Midbrain (tissue), 1 donor: Measurements from ENCODE around the gene ZFP62.
A peak's percentile ranks its signal among the peaks of the same experiment; 100 is the strongest.
"Not testable (repeated sequence)": the region's sequence is repeated elsewhere in the genome, so short reads cannot be mapped to it uniquely, and the experiment has no call there.

Experiments
- DNase-seq: peaks from one replicate; lab custom pipeline; 2025; lab: John Stamatoyannopoulos, UW

The ZFP62 gene

DNA sequence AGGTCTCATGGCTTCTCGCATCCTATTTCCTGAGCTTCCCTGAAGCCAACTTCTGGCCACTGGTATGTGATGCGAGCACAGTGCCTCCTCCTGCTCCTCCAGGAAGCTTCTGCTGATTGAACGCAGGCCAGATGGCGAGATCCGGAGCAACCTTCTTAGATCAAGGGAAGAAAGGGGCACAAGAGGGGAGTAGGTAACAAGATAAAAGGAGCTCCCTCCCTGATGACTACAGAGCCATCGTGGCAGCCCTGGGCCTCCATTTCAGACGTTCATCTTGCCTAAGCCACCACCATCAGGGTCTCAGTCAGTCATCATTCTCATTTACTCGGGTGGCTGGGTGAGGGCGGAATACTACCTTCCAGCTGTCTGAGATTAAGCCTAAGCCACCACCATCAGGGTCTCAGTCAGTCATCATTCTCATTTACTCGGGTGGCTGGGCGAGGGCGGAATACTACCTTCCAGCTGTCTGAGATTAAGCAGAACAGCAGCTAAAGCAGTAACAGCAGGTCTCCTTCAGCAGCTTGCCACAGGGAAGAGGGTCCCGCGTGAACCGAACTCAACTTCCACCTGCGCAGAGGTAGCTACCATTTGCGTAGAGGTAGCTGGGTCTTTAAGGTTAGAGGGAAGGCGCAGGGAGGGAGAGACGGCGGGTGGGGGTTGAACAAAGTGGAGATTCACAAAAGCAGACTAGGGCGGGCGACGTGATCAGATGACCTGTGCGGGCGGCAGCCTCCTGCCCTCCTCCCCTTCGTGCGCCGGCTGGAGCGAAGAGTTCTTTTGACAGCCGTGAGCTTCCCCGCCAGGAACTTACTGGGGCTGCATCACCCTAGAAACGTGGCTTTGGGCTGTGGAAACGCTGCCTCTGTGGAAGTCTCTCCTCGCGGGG is 30.6 kb downstream of the ZFP62 start:
- DNase-seq = peak; percentile 67

DNA sequence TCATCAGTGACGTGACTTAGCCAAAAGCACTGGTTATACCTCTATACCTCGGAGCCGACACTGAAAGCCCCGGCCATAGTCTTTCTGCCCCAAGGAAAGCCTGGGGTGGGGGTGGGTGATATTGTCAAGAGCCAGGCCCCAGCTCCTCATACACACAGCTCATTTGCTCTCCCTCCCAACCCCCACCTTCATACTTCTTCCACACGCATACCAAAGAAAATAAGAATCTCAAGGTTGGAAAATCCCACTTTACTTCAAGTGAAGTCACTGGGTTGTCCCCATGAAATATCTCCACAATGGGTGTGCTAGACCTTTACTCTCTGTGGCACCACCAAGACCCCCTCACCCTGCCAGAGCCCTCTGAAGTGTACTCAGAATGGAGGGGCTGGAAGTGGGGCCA is 31.4 kb downstream of the ZFP62 start:
- no peak for DNase-seq

DNA sequence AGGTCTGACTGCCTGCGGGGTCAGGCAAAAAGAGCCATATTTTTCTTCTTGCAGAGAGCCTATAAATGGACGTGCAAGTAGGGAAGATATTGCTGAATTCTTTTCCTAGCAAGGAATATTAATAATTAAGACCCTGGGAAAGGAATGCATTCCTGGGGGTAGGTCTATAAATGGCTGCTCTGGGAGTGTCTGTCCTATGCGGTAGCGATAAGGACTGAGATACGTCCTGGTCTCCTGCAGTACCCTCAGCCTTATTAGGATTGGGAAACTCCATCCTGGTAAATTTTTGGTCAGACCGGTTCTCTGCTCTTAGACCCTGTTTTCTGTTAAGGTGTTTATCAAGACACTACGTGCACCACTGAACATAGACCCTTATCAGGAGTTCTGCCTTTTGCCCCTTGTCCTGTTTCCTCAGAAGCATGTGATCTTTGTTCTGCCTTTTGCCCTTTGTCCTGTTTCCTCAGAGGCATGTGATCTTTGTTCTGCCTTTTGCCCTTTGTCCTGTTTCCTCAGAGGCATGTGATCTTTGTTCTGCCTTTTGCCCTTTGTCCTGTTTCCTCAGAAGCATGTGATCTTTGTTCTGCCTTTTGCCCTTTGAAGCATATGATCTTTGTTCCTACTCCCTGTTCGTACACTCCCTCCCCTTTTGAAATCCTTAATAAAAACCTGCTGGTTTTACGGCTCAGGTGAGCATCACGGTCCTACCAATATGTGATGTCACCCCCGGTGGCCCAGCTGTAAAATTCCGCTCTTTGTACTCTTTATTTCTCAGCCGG is 32.1 kb downstream of the ZFP62 start:
- DNase-seq = not testable (repeated sequence)

DNA sequence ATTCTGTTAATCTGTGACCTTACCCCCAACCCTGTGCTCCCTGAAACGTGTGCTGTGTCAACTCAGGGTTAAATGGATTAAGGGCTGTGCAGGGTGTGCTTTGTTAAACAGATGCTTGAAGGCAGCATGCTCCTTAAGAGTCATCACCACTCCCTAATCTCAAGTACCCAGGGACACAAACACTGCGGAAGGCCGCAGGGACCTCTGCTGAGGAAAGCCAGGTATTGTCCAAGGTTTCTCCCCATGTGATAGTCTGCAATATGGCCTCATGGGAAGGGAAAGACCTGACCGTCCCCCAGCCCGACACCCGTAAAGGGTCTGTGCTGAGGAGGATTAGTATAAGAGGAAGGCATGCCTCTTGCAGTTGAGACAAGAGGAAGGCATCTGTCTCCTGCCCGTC is 33.7 kb downstream of the ZFP62 start:
- not testable (repeated sequence) for DNase-seq

DNA sequence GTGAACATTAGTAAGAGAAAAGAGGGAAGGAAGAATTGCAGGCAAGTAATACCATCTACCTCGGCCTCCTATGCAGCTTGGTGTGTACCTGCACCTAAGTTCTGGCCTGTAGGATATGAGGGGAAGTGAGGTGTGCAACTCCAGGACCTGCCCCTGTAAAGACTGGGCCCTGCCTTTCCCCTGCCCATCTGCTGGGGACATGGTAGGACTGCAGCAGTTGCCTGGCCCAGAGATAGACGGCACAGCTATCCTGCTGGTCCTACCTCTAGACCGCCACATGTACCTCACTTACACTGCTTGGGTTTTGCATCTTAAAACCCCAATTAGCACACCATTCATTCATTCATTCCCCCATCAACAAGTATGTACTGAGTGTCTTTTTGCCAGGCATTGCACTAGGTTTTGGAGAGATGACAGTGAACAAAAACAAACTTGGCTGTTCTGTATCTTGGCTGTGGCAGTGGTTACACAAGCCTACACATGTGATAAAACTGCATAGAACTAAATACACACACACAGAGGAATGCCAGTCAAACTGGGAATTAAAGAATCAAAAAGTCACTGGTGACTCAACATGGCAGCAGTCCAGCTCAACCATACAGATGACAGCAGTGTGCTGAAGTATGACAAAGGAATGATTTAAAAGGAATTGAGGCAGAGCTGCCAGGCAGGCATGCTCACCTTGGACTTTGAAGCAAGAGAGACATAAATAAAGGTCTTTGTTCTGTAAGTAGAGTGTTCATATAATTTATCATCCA is 35.1 kb downstream of the ZFP62 start:
- DNase-seq = no peak

DNA sequence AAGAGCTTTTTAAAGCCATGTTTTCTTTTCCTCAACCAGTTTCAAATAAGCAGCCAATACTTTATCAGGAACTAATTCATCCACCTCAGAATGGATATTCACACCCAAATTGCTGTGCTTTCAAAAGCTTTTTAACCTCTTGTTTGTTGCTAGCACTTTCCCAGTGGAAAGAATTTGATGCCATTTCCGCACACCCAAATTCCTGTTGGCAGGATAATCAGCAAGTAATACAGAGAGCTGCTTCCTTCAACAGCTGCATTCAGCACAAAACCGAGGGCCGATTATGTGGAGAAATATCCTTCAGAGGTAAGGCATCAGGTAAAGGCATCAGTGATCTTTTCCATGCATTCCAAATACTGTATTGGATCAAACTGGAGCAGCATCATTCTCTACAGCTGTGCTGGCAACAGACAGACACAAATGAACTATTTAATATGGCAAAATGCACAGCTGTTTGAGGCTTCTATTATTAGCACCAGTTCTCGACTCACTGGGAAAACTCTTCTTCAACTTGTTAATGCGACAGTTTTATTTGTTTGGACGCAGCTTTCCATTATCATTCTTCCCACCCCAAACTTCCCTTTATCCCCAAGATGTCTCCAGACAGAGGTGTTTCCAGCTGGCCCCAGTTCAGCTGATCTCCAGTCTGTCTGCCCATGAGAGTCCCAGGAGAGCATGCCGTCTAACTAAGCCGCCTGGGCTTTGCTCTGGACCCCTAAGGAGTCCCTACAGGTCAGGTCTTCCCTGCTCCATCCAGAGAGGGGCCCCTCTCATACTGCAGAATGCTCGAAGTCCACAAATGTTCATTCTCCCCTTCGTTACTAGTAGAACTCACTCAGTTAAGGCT is 36.2 kb downstream of the ZFP62 start:
- DNase-seq = no peak

DNA sequence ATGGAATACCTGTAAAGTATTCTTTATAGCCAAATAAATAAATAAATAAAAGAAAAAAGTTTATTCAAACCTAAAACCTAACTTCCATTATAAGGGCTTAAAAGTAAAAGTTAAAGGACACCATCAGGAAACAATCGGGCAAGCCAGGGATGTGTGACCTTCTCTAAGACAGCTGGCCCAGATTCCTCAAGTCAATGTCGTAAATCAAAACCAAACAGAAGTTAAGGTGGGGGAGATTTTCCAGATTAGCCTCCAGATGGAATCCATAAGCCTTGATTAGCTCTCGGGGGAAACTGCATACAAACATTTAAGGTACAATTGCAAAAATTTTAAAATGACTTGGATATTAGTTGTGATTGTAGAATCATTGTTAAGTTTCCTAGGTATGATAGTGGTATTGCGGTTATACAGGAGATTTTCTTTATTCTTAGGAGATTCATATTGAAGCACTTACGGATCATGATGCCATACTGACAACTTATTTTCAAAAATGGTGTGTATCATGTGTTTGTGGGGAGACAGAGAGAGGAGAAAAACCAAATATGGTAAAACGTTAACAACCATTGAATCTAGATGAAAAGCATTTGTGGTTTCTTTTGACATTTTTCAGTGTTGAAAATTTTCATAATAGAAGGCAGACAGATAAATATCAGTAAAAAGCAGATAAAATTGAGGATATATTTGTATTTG is 37.0 kb downstream of the ZFP62 start:
- DNase-seq = no peak

DNA sequence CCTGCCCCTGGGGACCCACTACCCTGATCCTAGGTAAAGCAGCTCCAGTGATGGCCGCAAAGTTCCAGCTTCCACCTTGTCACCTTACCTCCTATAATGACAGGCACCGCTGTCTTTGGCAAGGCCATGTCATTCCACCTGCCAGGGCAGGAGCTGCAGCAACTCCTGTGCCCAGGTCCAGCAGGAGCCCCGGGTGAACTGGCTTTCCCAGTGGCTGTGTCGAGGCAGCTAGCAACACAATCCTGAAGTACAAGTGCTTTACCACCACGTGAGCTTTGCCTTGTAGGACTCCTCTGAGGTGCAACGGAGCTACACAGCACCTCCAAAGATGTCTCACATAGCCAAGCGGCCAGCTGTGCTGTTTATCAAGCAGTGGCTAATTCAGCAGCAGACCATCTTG is 37.7 kb downstream of the ZFP62 start:
- DNase-seq = no peak

DNA sequence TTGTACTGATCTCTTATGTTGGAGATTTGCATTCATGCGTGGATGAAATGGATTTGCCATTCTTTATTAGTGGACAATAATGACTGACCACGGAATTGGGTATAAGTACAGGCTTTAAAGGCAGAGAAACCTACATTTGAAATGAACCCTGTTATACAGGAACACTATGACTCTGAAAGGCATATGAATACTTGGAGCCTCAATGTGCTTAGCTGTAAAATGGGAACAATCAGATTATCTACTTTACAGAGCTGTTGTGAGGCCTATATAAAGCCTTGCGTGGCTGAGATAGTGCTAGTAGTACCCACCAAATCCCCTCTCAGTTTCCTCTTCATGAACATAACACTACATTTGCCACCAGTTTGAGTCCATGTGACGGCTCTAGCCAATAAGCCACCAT is 39.5 kb downstream of the ZFP62 start:
- no peak for DNase-seq

DNA sequence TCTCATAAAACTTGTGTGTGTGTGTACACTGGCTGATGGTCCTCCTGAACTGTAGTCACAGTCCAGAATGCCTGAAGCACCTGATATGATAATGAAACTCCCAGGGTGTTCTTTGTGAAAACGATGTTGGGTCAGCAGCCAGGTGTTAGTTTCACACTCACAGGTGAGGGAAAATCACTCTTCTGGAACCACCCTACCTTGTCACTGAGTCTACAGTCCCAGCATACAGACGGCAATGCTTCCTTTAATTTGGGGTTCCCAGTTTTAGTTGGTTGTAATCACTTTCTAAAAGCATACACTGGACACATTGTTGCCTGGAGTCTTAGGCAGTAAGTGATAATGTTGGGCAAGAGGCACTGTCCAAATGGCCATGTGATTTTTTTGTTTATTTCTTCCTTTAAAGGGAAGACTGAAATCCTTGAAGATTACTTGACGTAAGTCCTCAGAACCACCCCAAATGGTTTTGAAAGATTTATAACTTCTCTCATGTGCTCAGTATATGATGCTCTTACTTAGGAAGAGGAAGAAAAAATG is 40.2 kb downstream of the ZFP62 start:
- peak; percentile 24 for DNase-seq

DNA sequence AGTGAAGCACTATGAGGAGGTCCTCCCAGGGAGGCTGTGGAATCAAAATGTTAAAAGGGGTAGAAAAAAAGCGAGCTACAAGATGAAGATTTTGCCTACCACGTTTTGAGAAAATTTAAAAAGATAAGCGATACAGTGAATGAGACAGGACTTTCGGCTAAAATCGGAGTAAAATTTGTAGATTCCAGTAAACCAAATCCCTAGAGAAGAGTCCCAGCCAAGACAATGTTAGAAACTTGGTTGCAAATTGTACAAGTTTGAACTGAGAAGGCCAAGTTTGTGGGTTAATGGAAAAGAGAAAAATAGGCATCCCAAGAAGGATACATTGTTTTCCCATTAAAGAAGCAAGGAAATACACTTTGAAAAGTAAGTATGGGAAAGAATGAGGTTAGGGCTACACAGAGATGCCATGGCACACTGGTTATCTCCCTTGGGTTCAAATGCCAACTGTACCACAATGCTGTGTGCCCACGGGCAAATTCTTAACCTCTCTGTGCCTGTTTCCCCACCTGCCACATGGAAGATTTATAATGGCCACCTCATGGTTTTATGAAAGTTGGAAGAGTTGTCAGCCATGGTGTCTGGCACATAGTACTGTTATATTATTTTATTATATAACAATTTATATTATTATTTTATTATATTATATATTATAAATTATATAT is 42.3 kb downstream of the ZFP62 start:
- DNase-seq = no peak

DNA sequence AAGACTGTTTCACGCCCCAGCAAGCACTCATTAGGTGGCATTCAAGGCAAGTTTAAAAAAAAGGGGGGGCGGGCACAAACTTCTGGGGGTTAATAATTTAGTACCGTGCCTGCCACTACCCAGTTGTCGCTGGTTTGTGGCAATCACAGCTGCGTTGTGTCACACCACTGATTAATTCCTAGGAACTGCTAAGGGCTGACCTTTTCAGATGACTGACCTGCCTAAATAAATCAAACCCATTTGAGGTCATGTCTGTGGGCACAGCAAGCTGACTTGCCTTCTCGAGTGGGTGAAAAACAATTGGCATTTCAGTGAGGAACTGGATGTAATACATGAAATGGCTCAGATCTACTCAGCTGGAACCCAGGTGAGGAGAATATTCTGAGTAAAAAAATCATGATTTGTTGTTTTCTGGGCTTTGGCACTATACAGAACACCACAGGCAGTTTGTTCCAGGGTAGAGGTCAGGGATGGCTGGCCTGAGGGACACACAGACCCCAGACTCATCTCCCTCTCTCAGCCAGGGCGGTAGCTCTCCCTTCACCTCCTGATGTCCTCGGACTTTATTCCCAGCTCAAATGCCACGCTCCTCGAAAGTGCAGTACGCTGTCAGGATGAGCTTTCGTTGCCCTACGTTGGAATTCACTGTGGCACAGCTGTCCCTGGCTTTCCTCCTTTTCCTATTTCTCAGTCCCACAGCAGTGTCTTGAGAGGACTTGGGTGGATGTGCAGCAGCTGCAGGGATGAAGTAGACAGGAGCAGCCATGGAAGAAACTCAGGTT is 43.0 kb downstream of the ZFP62 start:
- DNase-seq = no peak

DNA sequence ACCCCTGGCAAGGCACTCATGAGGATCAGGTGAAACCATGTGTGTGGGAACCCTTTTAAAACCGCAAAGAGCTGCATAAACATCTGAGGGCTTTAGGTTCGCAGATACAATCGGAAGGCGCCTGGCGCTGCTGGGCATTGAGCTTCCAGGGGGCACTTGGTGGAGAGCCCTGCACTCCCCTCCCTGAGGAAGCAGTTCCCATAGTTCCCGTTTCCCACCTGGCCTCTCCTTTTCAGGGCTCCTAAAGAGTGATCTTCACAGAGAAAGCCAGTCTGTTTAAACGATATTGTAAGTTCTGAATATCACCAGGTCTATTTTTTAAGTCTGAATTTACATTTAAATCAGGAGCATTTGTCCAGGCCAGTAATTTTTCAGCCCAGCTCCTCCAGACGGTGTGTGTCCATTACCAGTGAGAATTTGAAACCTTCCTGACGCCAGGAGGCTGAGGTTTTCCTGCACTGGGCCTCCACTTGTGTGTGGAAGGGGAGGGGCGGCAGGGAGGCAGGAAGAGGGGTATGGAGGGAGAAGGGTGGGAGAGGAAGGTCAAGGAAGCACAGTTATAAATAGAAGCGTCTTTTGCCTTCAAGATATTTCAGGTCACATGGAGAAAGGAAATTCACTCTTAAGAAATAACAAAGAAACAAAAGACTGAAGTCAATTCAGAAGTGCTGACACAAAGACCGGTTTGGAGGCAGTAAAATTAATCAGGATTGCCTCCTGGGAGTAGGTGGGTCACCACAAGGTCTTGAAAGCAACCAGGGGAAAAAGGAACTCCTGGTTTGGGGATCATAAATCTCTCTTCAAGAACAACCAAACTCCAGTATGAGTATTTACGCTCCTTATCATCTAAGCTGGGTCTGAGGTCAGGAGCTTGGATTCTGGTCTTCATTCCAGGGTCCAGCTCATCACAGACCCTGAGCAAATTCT is 44.2 kb downstream of the ZFP62 start:
- DNase-seq = no peak

DNA sequence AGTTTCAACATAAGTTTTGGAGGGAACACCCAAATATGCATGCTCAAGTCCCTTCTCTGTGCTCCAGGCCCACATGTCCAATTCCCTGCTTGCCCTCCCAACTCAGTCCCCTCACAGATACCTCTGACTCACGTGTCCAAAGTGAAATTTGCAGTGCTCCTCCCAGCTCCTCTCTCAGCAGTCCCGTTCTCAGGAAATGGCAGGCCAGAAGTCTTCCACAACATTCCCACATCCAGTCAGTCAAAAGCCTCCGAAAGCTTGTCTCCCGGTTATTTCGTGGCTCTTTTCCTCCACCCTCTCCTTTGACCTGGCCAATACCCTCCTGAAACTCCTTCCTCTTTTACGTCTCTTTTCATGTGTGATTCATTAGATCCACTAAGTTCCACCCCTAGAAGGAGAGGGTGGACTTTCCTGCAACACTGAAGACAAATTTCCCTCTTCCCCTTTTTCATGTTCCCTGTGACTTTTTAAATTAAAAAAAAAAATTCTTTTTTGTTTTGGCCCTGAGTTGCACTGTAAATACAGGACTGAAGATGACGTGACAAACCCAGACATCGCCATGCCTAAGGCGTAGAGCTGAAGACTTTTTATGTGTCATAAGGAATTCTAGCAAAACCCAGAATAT is 45.7 kb downstream of the ZFP62 start:
- no peak for DNase-seq

DNA sequence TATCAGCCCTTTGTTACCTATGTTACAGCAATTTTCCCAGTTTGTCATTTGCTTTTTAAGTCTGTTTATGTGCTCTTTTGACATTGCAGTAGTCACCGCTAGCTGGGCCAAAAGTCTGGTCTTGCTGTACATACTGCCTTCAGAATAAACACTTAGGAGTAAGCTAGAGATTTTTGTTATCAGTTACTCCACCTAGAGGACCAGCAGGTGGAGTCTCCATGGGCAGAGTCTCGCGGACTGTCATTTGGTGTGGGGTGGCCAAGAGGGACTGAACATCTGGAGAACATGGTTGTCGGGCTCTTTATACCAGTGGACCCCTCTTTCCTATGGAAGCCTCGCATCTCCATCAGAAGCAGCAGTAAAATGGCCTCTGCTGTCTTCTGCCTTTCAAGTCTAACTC is 47.7 kb downstream of the ZFP62 start:
- DNase-seq = no peak

DNA sequence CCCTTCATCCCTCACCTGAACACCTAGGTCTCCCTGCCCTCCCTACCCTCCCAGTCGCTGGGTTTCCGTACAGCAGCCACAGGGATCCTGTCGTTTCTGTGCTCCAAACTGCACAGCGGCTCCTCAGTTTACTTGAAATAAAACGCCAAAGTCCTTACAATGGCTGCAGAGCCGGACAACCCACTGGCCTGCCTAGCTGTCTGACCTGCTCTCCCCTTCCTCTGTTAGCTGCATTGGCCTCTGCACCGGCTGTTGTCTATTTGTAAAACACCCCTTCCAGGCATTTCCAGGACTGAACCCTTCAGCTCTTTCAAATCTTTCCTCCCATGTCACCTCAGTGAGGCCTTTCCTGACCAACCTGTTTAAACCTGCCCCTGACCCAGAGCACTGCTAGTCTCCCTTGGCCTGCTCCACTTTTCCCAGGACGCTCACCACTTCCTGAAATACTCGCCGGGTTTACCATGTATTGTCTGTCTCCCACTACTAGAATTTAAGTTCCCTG is 49.4 kb downstream of the ZFP62 start:
- no peak for DNase-seq

DNA sequence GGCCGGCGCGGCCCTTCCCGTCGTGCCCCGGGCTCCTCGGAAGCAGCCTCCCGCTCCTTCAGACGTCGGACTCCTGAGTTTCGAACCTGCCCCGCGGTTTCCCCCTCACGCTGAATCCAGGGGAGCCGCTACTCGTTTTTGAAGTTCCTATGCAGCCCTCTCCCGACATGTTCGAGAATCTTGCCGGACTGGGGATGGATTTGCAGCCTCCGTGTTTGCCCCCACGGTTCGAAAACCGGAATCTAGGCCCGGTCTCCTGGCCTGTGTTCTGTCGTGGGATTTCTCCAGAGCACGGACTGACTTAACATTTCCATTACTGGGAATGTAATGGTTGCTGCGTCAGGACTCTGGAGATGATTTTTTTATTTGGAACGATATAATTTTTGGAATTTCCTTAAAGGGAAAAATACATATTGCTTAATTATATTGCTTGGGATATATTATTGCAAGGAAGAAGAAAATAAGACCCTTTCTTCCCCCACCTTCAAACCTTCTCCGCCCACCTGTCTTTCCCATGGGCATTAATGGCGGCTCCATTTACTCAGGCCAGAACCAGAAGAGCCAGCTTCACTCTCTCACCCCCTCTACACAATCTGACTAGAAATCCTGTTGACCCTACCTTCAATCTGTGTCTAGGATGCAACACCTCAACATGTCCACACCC is 50.0 kb downstream of the ZFP62 start:
- DNase-seq = no peak
